H1 (cell line): ENCODE measurements around the gene MKLN1.

ENCODE experiments used
- CBX8 ChIP-seq: fragments of 300-800, 300-1000 bp; sonication (generic); IDR thresholded peaks from 2 replicates; pipeline ENCODE4 v1.7.1; 2016; ENCODE audit warnings: low read depth, low read length, borderline replicate concordance
- CEBPB ChIP-seq: IDR thresholded peaks from 2 replicates; pipeline ENCODE4 v1.6.1; 2012; ENCODE audit warnings: low read depth, low read length
- CHD2 ChIP-seq: IDR thresholded peaks from 2 replicates; pipeline ENCODE4 v1.6.1; 2012; ENCODE audit warnings: low read length, improper control_type of control experiment
- JUN ChIP-seq: IDR thresholded peaks from 2 replicates; pipeline ENCODE4 v1.6.1; 2011; ENCODE audit warnings: low read depth, mild to moderate bottlenecking, improper control_type of control experiment, low read length
- POLR2A ChIP-seq, 2 experiments: IDR thresholded peaks; 1 replicate in 1 of 2; 2 replicates in 1 of 2; pipeline ENCODE4 v1.6.1; 2011; ENCODE audit warnings: low read depth in 2 of 2, low read length in 2 of 2, mild to moderate bottlenecking in 2 of 2; ENCODE audit errors: control extremely low read depth in 1 of 2
- POLR2AphosphoS5 ChIP-seq: IDR thresholded peaks from 2 replicates; pipeline ENCODE4 v1.6.1; 2011; ENCODE audit warnings: low read depth, low read length
- RAD21 ChIP-seq, 2 experiments: IDR thresholded peaks in 1 of 2; conservative IDR thresholded peaks in 1 of 2; 2 replicates each; pipeline ENCODE4 v1.6.1; 2011; ENCODE audit warnings: low read depth in 2 of 2, low read length in 2 of 2, improper control_type of control experiment in 1 of 2, inconsistent platforms in 1 of 2, mild to moderate bottlenecking in 1 of 2, moderate library complexity in 1 of 2
- SRF ChIP-seq: IDR thresholded peaks from 2 replicates; pipeline ENCODE4 v1.6.1; 2011; ENCODE audit warnings: mild to moderate bottlenecking, low read depth, low read length, moderate library complexity
- TF ChIP-seq, protein P1 (sequence below), 3 experiments: IDR thresholded peaks; 1 replicate in 2 of 3; 2 replicates in 1 of 3; pipeline versions ENCODE4 v1.5.1 to v1.6.1; 2011; ENCODE audit warnings: low read length in 3 of 3, mild to moderate bottlenecking in 3 of 3, inconsistent platforms in 2 of 3, low read depth in 1 of 3, moderate library complexity in 1 of 3; ENCODE audit not compliant: insufficient read depth in 1 of 3; ENCODE audit errors: control extremely low read depth in 1 of 3
- TF ChIP-seq, protein P2 (sequence below): IDR thresholded peaks from 2 replicates; pipeline ENCODE4 v1.6.1; 2012; ENCODE audit warnings: low read length, inconsistent platforms
- TF ChIP-seq, protein P3 (sequence below): IDR thresholded peaks from 2 replicates; pipeline ENCODE4 v1.6.1; 2012; ENCODE audit warnings: inconsistent platforms

DNA sequence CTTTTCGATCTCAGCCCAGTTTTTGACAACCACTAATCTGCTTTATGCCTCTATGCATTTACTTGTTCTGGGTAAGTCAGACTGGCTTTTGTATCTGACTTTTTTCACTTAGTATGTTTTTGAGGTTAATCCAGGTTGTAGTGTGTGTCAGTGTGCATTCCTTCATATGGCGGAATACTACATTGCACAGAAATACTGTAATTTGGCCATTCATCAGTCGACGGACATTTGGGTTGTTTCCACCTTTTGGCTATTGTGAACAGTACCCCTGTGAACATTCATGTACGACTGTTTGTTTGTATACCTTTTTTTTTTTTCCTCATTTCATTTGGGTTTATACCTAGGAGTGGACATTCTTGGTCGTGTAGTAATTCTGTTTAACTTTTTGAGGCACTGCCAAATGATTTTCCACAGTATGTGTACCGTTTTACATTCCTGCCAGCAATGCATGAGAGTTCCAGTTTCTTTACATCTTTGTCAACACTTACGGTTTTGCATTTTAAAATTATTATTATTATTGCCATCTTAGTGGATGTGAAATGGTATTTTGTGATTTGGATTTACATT, 57.4 kb downstream of the MKLN1 start:
- TF ChIP-seq, protein P1, sequence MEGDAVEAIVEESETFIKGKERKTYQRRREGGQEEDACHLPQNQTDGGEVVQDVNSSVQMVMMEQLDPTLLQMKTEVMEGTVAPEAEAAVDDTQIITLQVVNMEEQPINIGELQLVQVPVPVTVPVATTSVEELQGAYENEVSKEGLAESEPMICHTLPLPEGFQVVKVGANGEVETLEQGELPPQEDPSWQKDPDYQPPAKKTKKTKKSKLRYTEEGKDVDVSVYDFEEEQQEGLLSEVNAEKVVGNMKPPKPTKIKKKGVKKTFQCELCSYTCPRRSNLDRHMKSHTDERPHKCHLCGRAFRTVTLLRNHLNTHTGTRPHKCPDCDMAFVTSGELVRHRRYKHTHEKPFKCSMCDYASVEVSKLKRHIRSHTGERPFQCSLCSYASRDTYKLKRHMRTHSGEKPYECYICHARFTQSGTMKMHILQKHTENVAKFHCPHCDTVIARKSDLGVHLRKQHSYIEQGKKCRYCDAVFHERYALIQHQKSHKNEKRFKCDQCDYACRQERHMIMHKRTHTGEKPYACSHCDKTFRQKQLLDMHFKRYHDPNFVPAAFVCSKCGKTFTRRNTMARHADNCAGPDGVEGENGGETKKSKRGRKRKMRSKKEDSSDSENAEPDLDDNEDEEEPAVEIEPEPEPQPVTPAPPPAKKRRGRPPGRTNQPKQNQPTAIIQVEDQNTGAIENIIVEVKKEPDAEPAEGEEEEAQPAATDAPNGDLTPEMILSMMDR (IDR thresholded peaks at IDR 0.05; ENCODE audit: control extremely low read depth in 1 of 3, insufficient read depth in 1 of 3, low read depth in 1 of 3, low read length in 3 of 3): no peak
- TF ChIP-seq POLR2A (IDR thresholded peaks at IDR 0.05; ENCODE audit: control extremely low read depth in 1 of 2, low read depth in 2 of 2, low read length in 2 of 2) (no peak), JUN (no peak), POLR2AphosphoS5 (no peak), CHD2 (no peak), CEBPB (no peak), CBX8 (no peak), SRF (no peak), RAD21 (IDR thresholded peaks at IDR 0.05 in 1 of 2, conservative IDR thresholded peaks at IDR 0.05 in 1 of 2; ENCODE audit: low read depth in 2 of 2, low read length in 2 of 2) (no peak)
- TF ChIP-seq, protein P2, sequence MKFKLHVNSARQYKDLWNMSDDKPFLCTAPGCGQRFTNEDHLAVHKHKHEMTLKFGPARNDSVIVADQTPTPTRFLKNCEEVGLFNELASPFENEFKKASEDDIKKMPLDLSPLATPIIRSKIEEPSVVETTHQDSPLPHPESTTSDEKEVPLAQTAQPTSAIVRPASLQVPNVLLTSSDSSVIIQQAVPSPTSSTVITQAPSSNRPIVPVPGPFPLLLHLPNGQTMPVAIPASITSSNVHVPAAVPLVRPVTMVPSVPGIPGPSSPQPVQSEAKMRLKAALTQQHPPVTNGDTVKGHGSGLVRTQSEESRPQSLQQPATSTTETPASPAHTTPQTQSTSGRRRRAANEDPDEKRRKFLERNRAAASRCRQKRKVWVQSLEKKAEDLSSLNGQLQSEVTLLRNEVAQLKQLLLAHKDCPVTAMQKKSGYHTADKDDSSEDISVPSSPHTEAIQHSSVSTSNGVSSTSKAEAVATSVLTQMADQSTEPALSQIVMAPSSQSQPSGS: no peak
- TF ChIP-seq, protein P3, sequence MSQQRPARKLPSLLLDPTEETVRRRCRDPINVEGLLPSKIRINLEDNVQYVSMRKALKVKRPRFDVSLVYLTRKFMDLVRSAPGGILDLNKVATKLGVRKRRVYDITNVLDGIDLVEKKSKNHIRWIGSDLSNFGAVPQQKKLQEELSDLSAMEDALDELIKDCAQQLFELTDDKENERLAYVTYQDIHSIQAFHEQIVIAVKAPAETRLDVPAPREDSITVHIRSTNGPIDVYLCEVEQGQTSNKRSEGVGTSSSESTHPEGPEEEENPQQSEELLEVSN: no peak
